Measurements from ENCODE around the gene HEXD.

Gene HEXD

DNA sequence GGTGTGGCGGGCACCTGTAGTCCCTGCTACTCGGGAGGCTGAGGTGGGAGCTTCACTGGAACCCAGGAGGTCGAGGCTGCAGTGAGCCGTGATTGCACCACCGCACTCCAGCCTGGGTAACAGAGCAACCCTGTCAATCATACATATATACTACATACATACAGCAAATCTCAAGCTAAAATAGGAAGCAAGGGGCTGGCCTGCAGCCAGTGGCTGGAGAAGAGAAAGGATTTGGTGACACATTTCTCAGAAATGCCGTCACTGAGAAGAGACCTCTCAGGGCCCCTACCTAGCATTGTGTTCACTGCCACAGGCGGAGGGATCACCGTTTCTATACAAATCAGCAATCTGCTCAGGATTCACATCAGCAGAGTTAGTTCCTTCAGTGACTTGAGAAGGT, 57.3 kb downstream of the HEXD start:
- TF ChIP-seq, protein P1, sequence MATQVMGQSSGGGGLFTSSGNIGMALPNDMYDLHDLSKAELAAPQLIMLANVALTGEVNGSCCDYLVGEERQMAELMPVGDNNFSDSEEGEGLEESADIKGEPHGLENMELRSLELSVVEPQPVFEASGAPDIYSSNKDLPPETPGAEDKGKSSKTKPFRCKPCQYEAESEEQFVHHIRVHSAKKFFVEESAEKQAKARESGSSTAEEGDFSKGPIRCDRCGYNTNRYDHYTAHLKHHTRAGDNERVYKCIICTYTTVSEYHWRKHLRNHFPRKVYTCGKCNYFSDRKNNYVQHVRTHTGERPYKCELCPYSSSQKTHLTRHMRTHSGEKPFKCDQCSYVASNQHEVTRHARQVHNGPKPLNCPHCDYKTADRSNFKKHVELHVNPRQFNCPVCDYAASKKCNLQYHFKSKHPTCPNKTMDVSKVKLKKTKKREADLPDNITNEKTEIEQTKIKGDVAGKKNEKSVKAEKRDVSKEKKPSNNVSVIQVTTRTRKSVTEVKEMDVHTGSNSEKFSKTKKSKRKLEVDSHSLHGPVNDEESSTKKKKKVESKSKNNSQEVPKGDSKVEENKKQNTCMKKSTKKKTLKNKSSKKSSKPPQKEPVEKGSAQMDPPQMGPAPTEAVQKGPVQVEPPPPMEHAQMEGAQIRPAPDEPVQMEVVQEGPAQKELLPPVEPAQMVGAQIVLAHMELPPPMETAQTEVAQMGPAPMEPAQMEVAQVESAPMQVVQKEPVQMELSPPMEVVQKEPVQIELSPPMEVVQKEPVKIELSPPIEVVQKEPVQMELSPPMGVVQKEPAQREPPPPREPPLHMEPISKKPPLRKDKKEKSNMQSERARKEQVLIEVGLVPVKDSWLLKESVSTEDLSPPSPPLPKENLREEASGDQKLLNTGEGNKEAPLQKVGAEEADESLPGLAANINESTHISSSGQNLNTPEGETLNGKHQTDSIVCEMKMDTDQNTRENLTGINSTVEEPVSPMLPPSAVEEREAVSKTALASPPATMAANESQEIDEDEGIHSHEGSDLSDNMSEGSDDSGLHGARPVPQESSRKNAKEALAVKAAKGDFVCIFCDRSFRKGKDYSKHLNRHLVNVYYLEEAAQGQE (IDR thresholded peaks at IDR 0.05; ENCODE audit: insufficient read depth in 1 of 2, low read depth in 2 of 2, low read length in 2 of 2): no peak
- TF ChIP-seq FOXP2 (optimal IDR thresholded peaks at IDR 0.05; ENCODE audit: borderline replicate concordance, extremely low read depth, extremely low read length, insufficient read depth) (no peak), POLR2AphosphoS5 (IDR thresholded peaks at IDR 0.05; ENCODE audit: low read depth, low read length) (no peak), SIN3A (IDR thresholded peaks at IDR 0.05; ENCODE audit: borderline replicate concordance, insufficient read depth, low read length) (no peak), TAF1 (IDR thresholded peaks at IDR 0.05; ENCODE audit: borderline replicate concordance, insufficient read depth, low read length) (no peak)

DNA sequence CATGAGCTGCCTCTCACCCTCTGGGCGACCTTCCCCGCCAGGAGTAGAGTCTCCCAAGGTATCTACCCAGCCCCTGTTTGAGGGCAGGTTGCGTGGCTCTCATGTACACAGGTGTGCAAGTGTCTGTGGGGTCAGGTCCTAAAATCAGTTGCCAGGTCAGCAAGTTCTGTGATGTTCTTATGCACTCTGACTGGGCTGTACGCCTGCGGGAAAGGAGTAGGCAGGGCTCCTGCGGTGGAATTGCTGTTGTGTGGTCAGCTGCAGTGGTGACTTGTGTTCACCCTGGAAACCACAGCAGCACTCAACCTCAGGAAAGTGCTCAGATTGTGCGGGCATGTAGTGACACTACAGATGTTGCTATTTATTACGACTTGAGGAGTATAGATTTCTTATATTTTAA, 59.8 kb downstream of the HEXD start:
- TF ChIP-seq, protein P1 (IDR thresholded peaks at IDR 0.05; ENCODE audit: insufficient read depth in 1 of 2, low read depth in 2 of 2, low read length in 2 of 2): no peak
- no peak for TF ChIP-seq SIN3A (IDR thresholded peaks at IDR 0.05; ENCODE audit: borderline replicate concordance, insufficient read depth, low read length)
- no peak for TF ChIP-seq POLR2AphosphoS5 (IDR thresholded peaks at IDR 0.05; ENCODE audit: low read depth, low read length)
- TF ChIP-seq TAF1 (IDR thresholded peaks at IDR 0.05; ENCODE audit: borderline replicate concordance, insufficient read depth, low read length): no peak
- TF ChIP-seq FOXP2 (optimal IDR thresholded peaks at IDR 0.05; ENCODE audit: borderline replicate concordance, extremely low read depth, extremely low read length, insufficient read depth): no peak

DNA sequence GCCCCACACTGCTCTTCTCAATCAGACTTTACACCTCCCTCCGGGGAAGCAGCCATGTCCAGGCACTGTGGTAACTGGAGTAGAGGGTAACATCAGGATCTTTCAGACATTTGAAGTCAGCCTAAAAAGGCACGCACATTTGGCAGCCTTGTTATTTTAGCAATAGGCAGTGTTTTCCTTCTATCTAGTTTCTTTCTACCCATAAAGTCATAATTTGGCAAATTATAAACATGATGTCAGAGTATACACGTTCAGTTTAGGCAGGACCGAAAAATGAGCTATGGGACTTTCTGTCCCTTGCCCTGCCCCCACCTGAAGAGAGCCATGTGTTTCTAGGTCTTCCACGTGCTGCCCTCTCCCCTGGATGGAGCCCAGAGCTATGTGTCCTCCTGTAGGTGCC, 61.5 kb downstream of the HEXD start:
- no peak for TF ChIP-seq SIN3A (IDR thresholded peaks at IDR 0.05; ENCODE audit: borderline replicate concordance, insufficient read depth, low read length)
- no peak for TF ChIP-seq TAF1 (IDR thresholded peaks at IDR 0.05; ENCODE audit: borderline replicate concordance, insufficient read depth, low read length)
- TF ChIP-seq, protein P1 (IDR thresholded peaks at IDR 0.05; ENCODE audit: insufficient read depth in 1 of 2, low read depth in 2 of 2, low read length in 2 of 2): no peak
- no peak for TF ChIP-seq POLR2AphosphoS5 (IDR thresholded peaks at IDR 0.05; ENCODE audit: low read depth, low read length)
- no peak for TF ChIP-seq FOXP2 (optimal IDR thresholded peaks at IDR 0.05; ENCODE audit: borderline replicate concordance, extremely low read depth, extremely low read length, insufficient read depth)

DNA sequence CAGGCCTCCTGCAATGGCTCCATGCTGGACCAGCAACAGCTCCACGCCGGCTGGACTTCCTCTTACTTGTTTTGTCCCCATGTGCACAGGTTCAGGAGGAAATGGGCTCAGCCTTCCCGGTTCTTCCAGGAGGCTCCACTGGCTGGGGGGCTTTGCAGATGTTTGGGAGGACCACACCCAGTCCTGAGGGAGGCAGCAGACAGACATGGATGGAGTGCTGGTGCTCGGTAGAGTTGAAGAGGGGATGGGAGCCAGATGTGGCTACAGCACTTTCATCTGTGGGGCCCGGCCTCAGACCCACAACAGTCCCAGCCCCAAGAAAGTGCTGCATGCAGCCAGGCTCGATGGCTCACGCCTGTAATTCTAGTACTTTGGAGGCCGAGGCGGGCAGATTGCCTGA, 62.2 kb downstream of the HEXD start:
- TF ChIP-seq POLR2AphosphoS5 (IDR thresholded peaks at IDR 0.05; ENCODE audit: low read depth, low read length) (no peak), FOXP2 (optimal IDR thresholded peaks at IDR 0.05; ENCODE audit: borderline replicate concordance, extremely low read depth, extremely low read length, insufficient read depth) (no peak), TAF1 (IDR thresholded peaks at IDR 0.05; ENCODE audit: borderline replicate concordance, insufficient read depth, low read length) (no peak)
- TF ChIP-seq, protein P1 (IDR thresholded peaks at IDR 0.05; ENCODE audit: insufficient read depth in 1 of 2, low read depth in 2 of 2, low read length in 2 of 2): no peak

DNA sequence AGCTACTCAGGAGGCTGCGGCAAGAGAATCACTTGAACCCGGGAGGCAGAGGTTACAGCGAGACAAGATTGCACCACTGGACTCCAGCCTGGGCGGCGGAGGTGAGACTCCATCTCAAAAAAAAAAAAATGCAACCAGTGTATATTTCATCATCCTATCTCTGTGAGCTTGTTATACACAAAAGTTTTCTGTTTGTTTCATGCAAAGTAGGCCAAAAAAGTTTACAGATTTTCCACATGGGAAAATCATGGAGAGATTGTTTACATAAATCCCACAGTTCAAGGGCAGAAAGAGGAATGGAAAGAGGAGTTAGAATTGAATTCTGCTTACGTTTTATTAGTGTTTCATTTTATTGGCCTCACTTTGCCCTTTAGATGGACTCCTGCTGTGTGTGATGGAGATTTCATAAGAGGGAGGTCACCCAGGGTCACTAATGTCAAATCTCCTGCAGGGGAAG, 65.1 kb downstream of the HEXD start:
- TF ChIP-seq, protein P1 (IDR thresholded peaks at IDR 0.05; ENCODE audit: insufficient read depth in 1 of 2, low read depth in 2 of 2, low read length in 2 of 2): no peak
- TF ChIP-seq SIN3A (IDR thresholded peaks at IDR 0.05; ENCODE audit: borderline replicate concordance, insufficient read depth, low read length) (no peak), POLR2AphosphoS5 (IDR thresholded peaks at IDR 0.05; ENCODE audit: low read depth, low read length) (no peak), TAF1 (IDR thresholded peaks at IDR 0.05; ENCODE audit: borderline replicate concordance, insufficient read depth, low read length) (no peak), FOXP2 (optimal IDR thresholded peaks at IDR 0.05; ENCODE audit: borderline replicate concordance, extremely low read depth, extremely low read length, insufficient read depth) (no peak)
